H9 (cell line): Measurements from ENCODE around the gene KRT6B. TPM values are rescaled to one million over a fixed set of nuclear protein-coding genes. Genes with fewer than 3 reads are reported as not detected.

ENCODE experiments used
- DNase-seq: peaks from one replicate; pipeline ENCODE4 v3.0.0-alpha.2; 2017
- H2AFZ ChIP-seq: one replicate; pipeline ENCODE4 v1.6.1; 2013; ENCODE audit warnings: mild to moderate bottlenecking, low read length, control low read depth, moderate library complexity
- H2AK5ac ChIP-seq: 2 replicates; pipeline ENCODE4 v1.6.1; 2013; ENCODE audit warnings: low read length, control low read depth, mixed read lengths; ENCODE audit not compliant: insufficient read length
- H2BK120ac ChIP-seq: one replicate; pipeline ENCODE4 v1.6.1; 2013; ENCODE audit warnings: low read depth, mild to moderate bottlenecking, low read length, control low read depth, inconsistent platforms; ENCODE audit not compliant: poor library complexity, severe bottlenecking
- H2BK12ac ChIP-seq: 2 replicates; pipeline ENCODE4 v1.6.1; 2013; ENCODE audit warnings: low read length, control low read depth, mixed read lengths, low read depth; ENCODE audit not compliant: insufficient read length
- H2BK15ac ChIP-seq: 2 replicates; pipeline ENCODE4 v1.6.1; 2013; ENCODE audit warnings: low read depth, low read length, control low read depth
- H2BK20ac ChIP-seq: one replicate; pipeline ENCODE4 v1.6.1; 2013; ENCODE audit warnings: low read depth, mild to moderate bottlenecking, low read length, control low read depth, inconsistent platforms; ENCODE audit not compliant: poor library complexity, severe bottlenecking
- H2BK5ac ChIP-seq: 2 replicates; pipeline ENCODE4 v1.6.1; 2013; ENCODE audit warnings: low read length, control low read depth, mixed read lengths; ENCODE audit not compliant: insufficient read length
- H3K14ac ChIP-seq: 2 replicates; pipeline ENCODE4 v1.6.1; 2013; ENCODE audit warnings: low read length, control low read depth; ENCODE audit not compliant: insufficient read depth
- H3K18ac ChIP-seq: 2 replicates; pipeline ENCODE4 v1.6.1; 2013; ENCODE audit warnings: low read depth, mild to moderate bottlenecking, mixed read lengths, low read length, control low read depth; ENCODE audit not compliant: insufficient read length
- H3K23ac ChIP-seq: 2 replicates; pipeline ENCODE4 v1.6.1; 2013; ENCODE audit warnings: low read length, control low read depth, mixed read lengths, low read depth; ENCODE audit not compliant: insufficient read length
- H3K23me2 ChIP-seq: 2 replicates; pipeline ENCODE4 v1.6.1; 2013; ENCODE audit warnings: low read depth, mild to moderate bottlenecking, mixed read lengths, low read length, control low read depth; ENCODE audit not compliant: insufficient read length, poor library complexity, severe bottlenecking
- H3K27ac ChIP-seq: 2 replicates; pipeline ENCODE4 v1.5.1; 2013; ENCODE audit warnings: low read length, control low read depth, mixed read lengths, low read depth; ENCODE audit not compliant: insufficient read length
- H3K27me3 ChIP-seq: 2 replicates; pipeline ENCODE4 v1.6.1; 2013; ENCODE audit warnings: low read length, control low read depth, inconsistent platforms; ENCODE audit not compliant: insufficient read depth
- H3K4ac ChIP-seq: 2 replicates; pipeline ENCODE4 v1.6.1; 2013; ENCODE audit warnings: low read depth, mild to moderate bottlenecking, control low read depth, inconsistent platforms, low read length, moderate library complexity
- H3K4me1 ChIP-seq: 2 replicates; pipeline ENCODE4 v1.6.1; 2013; ENCODE audit warnings: low read length, control low read depth, inconsistent platforms; ENCODE audit not compliant: insufficient read depth
- H3K4me2 ChIP-seq: 2 replicates; pipeline ENCODE4 v1.6.1; 2013; ENCODE audit warnings: low read length, control low read depth, mixed read lengths; ENCODE audit not compliant: insufficient read length, insufficient read depth
- H3K56ac ChIP-seq: 2 replicates; pipeline ENCODE4 v1.6.1; 2013; ENCODE audit warnings: low read depth, mild to moderate bottlenecking, mixed read lengths, low read length, control low read depth; ENCODE audit not compliant: insufficient read length
- H3K79me1 ChIP-seq: 2 replicates; pipeline ENCODE4 v1.6.1; 2013; ENCODE audit warnings: low read depth, mild to moderate bottlenecking, moderate library complexity, low read length, control low read depth, inconsistent platforms; ENCODE audit not compliant: insufficient read depth, poor library complexity, severe bottlenecking
- H3K79me2 ChIP-seq: 2 replicates; pipeline ENCODE4 v1.6.1; 2013; ENCODE audit warnings: low read length, control low read depth, inconsistent platforms; ENCODE audit not compliant: insufficient read depth
- H3K9ac ChIP-seq: 2 replicates; pipeline ENCODE4 v1.6.1; 2013; ENCODE audit warnings: low read length, control low read depth, mixed read lengths; ENCODE audit not compliant: insufficient read length; ENCODE audit errors: extremely low read depth
- H3K9me3 ChIP-seq: one replicate; pipeline ENCODE4 v1.6.1; 2013; ENCODE audit warnings: low read depth, low read length, inconsistent platforms; ENCODE audit not compliant: control insufficient read depth
- H3T11ph ChIP-seq: one replicate; pipeline ENCODE4 v1.6.1; 2013; ENCODE audit warnings: mild to moderate bottlenecking, low read length, control low read depth, inconsistent platforms
- H4K20me1 ChIP-seq: one replicate; pipeline ENCODE4 v1.6.1; 2013; ENCODE audit not compliant: control insufficient read depth, insufficient read length, insufficient read depth
- H4K5ac ChIP-seq: 2 replicates; pipeline ENCODE4 v1.6.1; 2013; ENCODE audit warnings: low read depth, mild to moderate bottlenecking, mixed read lengths, low read length, control low read depth; ENCODE audit not compliant: insufficient read length
- H4K8ac ChIP-seq: replicated peaks from 2 replicates; pipeline ENCODE4 v1.6.1; 2013; ENCODE audit warnings: low read length, control low read depth, mixed read lengths, low read depth; ENCODE audit not compliant: insufficient read length
- H4K91ac ChIP-seq: 2 replicates; pipeline ENCODE4 v1.6.1; 2013; ENCODE audit warnings: low read depth, mild to moderate bottlenecking, moderate library complexity, mixed read lengths, low read length, control low read depth; ENCODE audit not compliant: insufficient read length
- H3K27ac Mint-ChIP-seq, 3 experiments: 2 replicates in 2 of 3; 3 replicates in 1 of 3; pipeline ENCODE4 v1.8.0; 2020 to 2021; ENCODE audit warnings: mixed read lengths in 3 of 3, mild to moderate bottlenecking in 1 of 3, moderate library complexity in 1 of 3
- H3K27me3 Mint-ChIP-seq: 2 replicates; pipeline ENCODE4 v1.8.0; 2021; ENCODE audit warnings: low read depth, mild to moderate bottlenecking, moderate library complexity, mixed read lengths
- H3K36me3 Mint-ChIP-seq, 3 experiments: 2 replicates in 2 of 3; 3 replicates in 1 of 3; pipeline ENCODE4 v1.8.0; 2020 to 2021; ENCODE audit warnings: low read depth in 3 of 3, mixed read lengths in 3 of 3; ENCODE audit not compliant: insufficient read depth in 1 of 3
- H3K4me1 Mint-ChIP-seq, 2 experiments: 2 replicates each; pipeline ENCODE4 v1.8.0; 2020; ENCODE audit warnings: mixed read lengths in 2 of 2
- H3K4me3 Mint-ChIP-seq, 2 experiments: 2 replicates in 1 of 2; 3 replicates in 1 of 2; pipeline ENCODE4 v1.8.0; 2020 to 2021; ENCODE audit warnings: mild to moderate bottlenecking in 2 of 2, mixed read lengths in 2 of 2, moderate library complexity in 1 of 2
- H3K9me3 Mint-ChIP-seq, 2 experiments: 2 replicates in 1 of 2; 3 replicates in 1 of 2; pipeline ENCODE4 v1.8.0; 2020; ENCODE audit warnings: mild to moderate bottlenecking in 2 of 2, mixed read lengths in 2 of 2, moderate library complexity in 1 of 2
- WGBS: extraction: QIAGEN DNeasy Blood & Tissue Kit; methylation state at CpG from one replicate; pipeline ENCODE4 v1.1.7; 2013; ENCODE audit warnings: missing lambda C conversion rate, low lambda C conversion rate, mixed read lengths; ENCODE audit not compliant: insufficient read length; ENCODE audit errors: extremely low coverage; 5-methylcytosine and 5-hydroxymethylcytosine counted together
- total RNA-seq: library from RNA; stranded (reverse); gene quantifications from 2 replicates; pipeline ENCODE4 v1.2.1, GENCODE V29; 2021
- TF ChIP-seq, protein P1 (sequence below): fragments of 200-600 bp; sonication (generic); conservative IDR thresholded peaks from 3 replicates; pipeline ENCODE4 v1.8.0; 2021; ENCODE audit warnings: antibody characterized with exemption, mild to moderate bottlenecking

KRT6B gene
- total RNA-seq, 1 experiment from 2014 or later: not detected

DNA sequence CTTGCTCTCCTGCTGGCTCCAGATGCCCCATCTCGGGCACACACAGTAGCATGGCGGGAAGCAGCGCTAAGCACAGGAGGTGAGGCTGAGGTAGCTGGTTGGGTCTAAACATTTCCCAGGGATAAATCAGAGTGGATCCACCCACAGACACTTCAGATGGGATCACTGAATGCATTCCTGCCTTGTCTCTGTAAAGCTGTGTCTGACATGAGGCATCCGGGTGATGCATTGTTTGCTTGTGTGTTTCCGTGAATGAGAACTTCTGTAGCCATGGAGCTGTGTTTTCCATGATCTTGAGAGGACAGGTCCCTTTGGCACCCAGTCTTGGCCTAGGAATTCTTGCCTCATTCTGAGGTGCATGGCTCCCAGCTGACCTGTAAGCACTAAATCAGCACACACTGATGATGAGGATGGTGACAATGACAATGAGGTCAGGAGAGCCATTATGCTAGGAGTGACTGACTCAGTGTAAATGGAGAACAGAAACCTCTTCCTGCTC, 11.1 kb downstream of the KRT6B start:
- no peak overlapping the region for H2BK120ac ChIP-seq
- no peak overlapping the region for H2AFZ ChIP-seq
- no peak overlapping the region for H3K9ac ChIP-seq
- no peak overlapping the region for H2BK15ac ChIP-seq
- H4K8ac ChIP-seq: no peak overlapping the region
- Mint-ChIP-seq H3K4me1 (peaks cover 20 to 27% of the 10 kb centered on the region in 2 experiments), H3K9me3 (no peaks in the 10 kb centered on the region), H3K27ac (peak overlapping the region in 1 of 3 experiments; percentile 50; a peak in 1 of 7 replicates), H3K36me3 (no peaks in the 10 kb centered on the region), H3K27me3 (peaks cover 3% of the 10 kb centered on the region), H3K4me3 (no peak overlapping the region)
- H3K18ac ChIP-seq: no peak overlapping the region
- H4K91ac ChIP-seq: no peak overlapping the region
- no peaks in the 10 kb centered on the region for H3K79me2 ChIP-seq
- no peak overlapping the region for H4K5ac ChIP-seq
- H2BK12ac ChIP-seq: no peak overlapping the region
- H3K27me3 ChIP-seq: no peaks in the 10 kb centered on the region
- H3K27ac ChIP-seq: no peak overlapping the region
- no peaks in the 10 kb centered on the region for H3K23me2 ChIP-seq
- TF ChIP-seq, protein P1, sequence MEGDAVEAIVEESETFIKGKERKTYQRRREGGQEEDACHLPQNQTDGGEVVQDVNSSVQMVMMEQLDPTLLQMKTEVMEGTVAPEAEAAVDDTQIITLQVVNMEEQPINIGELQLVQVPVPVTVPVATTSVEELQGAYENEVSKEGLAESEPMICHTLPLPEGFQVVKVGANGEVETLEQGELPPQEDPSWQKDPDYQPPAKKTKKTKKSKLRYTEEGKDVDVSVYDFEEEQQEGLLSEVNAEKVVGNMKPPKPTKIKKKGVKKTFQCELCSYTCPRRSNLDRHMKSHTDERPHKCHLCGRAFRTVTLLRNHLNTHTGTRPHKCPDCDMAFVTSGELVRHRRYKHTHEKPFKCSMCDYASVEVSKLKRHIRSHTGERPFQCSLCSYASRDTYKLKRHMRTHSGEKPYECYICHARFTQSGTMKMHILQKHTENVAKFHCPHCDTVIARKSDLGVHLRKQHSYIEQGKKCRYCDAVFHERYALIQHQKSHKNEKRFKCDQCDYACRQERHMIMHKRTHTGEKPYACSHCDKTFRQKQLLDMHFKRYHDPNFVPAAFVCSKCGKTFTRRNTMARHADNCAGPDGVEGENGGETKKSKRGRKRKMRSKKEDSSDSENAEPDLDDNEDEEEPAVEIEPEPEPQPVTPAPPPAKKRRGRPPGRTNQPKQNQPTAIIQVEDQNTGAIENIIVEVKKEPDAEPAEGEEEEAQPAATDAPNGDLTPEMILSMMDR: no peak
- no peaks in the 10 kb centered on the region for H3K79me1 ChIP-seq
- WGBS: no CpG with 5 or more reads among the region's 5 CpGs
- DNase-seq: no peak
- H3K4me2 ChIP-seq: no peak overlapping the region
- H4K20me1 ChIP-seq: no peaks in the 10 kb centered on the region
- no peaks in the 10 kb centered on the region for H3K9me3 ChIP-seq
- H2AK5ac ChIP-seq: no peak overlapping the region
- no peak overlapping the region for H2BK20ac ChIP-seq
- no peak overlapping the region for H2BK5ac ChIP-seq
- H3K4ac ChIP-seq: no peak overlapping the region
- 0 out of 2 replicates have a peak, but pooled peaks cover 2% of the 10 kb centered on the region for H3K4me1 ChIP-seq
- no peak overlapping the region for H3K14ac ChIP-seq
- no peak overlapping the region for H3K56ac ChIP-seq
- H3T11ph ChIP-seq: no peak overlapping the region
- no peak overlapping the region for H3K23ac ChIP-seq
